Activated T-helper 1 cell treated with anti-CD3 and anti-CD28 coated beads, Interleukin-2, amount 50 U/mL, for 16 hours (primary cell): ENCODE results near the gene RAP1GAP2.

Experiments used
- DNase-seq, 2 donors: peaks; one replicate each; pipeline ENCODE4 v3.0.0-alpha.2; 2020; ENCODE audit warnings: low read depth in 1 of 2, low spot score in 1 of 2

RAP1GAP2 gene

GRCh38 chr17:2909175-2909845, 113.1 kb downstream of the RAP1GAP2 start:
- DNase-seq = no peak

- no peak for DNase-seq
Measured at GRCh38 chr17:2909846-2910234, 113.6 kb downstream of the RAP1GAP2 start.

GRCh38 chr17:2911035-2911754, 115.0 kb downstream of the RAP1GAP2 start:
- DNase-seq = no peak

- DNase-seq = no peak
Measured at GRCh38 chr17:2911755-2912111, 115.5 kb downstream of the RAP1GAP2 start.

GRCh38 chr17:2912754-2913153, 116.5 kb downstream of the RAP1GAP2 start:
- DNase-seq = no peak

GRCh38 chr17:2916461-2916860, 120.2 kb downstream of the RAP1GAP2 start:
- no peak for DNase-seq

- DNase-seq = no peak
Measured at GRCh38 chr17:2921443-2921842, 125.2 kb downstream of the RAP1GAP2 start.

GRCh38 chr17:2924211-2924610, 128.0 kb downstream of the RAP1GAP2 start:
- DNase-seq = no peak

GRCh38 chr17:2925011-2925410, 128.8 kb downstream of the RAP1GAP2 start:
- no peak for DNase-seq

GRCh38 chr17:2926019-2926650, 129.9 kb downstream of the RAP1GAP2 start:
- no peak for DNase-seq

GRCh38 chr17:2928294-2928890, 132.2 kb downstream of the RAP1GAP2 start:
- no peak for DNase-seq

GRCh38 chr17:2929881-2930533, 133.8 kb downstream of the RAP1GAP2 start:
- DNase-seq = no peak

GRCh38 chr17:2931876-2932275, 135.6 kb downstream of the RAP1GAP2 start:
- no peak for DNase-seq

GRCh38 chr17:2932946-2933345, 136.7 kb downstream of the RAP1GAP2 start:
- DNase-seq = no peak

GRCh38 chr17:2933606-2934005, 137.4 kb downstream of the RAP1GAP2 start:
- no peak for DNase-seq

- DNase-seq = no peak
Measured at GRCh38 chr17:2935632-2936031, 139.4 kb downstream of the RAP1GAP2 start.

- no peak for DNase-seq
Measured at GRCh38 chr17:2936351-2936750, 140.1 kb downstream of the RAP1GAP2 start.

GRCh38 chr17:2936771-2937321, 140.6 kb downstream of the RAP1GAP2 start:
- no peak for DNase-seq

GRCh38 chr17:2937331-2938003, 141.2 kb downstream of the RAP1GAP2 start:
- DNase-seq = no peak

GRCh38 chr17:2939714-2940351, 143.6 kb downstream of the RAP1GAP2 start:
- DNase-seq = no peak
